RWPE2 (cell line): Measurements from ENCODE around the gene KCNMA1.

Experiments
- ATAC-seq: fragments of 200-7000 bp; cut with Tn5 transposase; 3 replicates; pipeline ENCODE4 v1.9.1; 2021; ENCODE audit warnings: low read depth
- DNase-seq: peaks from one replicate; pipeline ENCODE4 v3.0.0-alpha.2; 2020; ENCODE audit warnings: low spot score
- H3K27ac ChIP-seq: fragments of 450-650 bp; 2 replicates; pipeline ENCODE4 v1.5.1; 2017; ENCODE audit warnings: mild to moderate bottlenecking; ENCODE audit not compliant: poor library complexity, severe bottlenecking
- H3K27me3 ChIP-seq: fragments of 250-450 bp; sonication (Bioruptor Pico); 2 replicates; pipeline ENCODE4 v1.5.1; 2021; ENCODE audit warnings: mild to moderate bottlenecking, moderate library complexity; ENCODE audit not compliant: insufficient read depth, poor library complexity, severe bottlenecking
- H3K36me3 ChIP-seq: fragments of 250-450 bp; sonication (Bioruptor Pico); 2 replicates; pipeline ENCODE4 v1.5.1; 2020; ENCODE audit warnings: low read depth, mild to moderate bottlenecking, moderate library complexity
- H3K4me1 ChIP-seq: fragments of 250-450 bp; sonication (Bioruptor Pico); 2 replicates; pipeline ENCODE4 v1.5.1; 2021; ENCODE audit warnings: mild to moderate bottlenecking, moderate library complexity; ENCODE audit not compliant: insufficient read depth, poor library complexity, severe bottlenecking
- H3K4me3 ChIP-seq: fragments of 250-450 bp; sonication (Bioruptor Pico); 2 replicates; pipeline ENCODE4 v1.5.1; 2021; ENCODE audit warnings: mild to moderate bottlenecking, moderate library complexity; ENCODE audit not compliant: severe bottlenecking
- H3K9me3 ChIP-seq: fragments of 250-450 bp; sonication (Bioruptor Pico); 2 replicates; pipeline ENCODE4 v1.5.1; 2021; ENCODE audit warnings: mild to moderate bottlenecking, moderate library complexity; ENCODE audit not compliant: severe bottlenecking
- CTCF ChIP-seq: fragments of 450-650 bp; IDR thresholded peaks from one replicate; pipeline ENCODE4 v1.5.1; 2017; ENCODE audit warnings: mild to moderate bottlenecking, moderate library complexity; ENCODE audit not compliant: poor library complexity, severe bottlenecking

The KCNMA1 gene

GRCh38 chr10:76864922-76865321 lies 772.7 kb downstream of the KCNMA1 start:
- ATAC-seq: no peak
- H3K4me1 ChIP-seq: no peaks in the 10 kb centered on the region
- peaks cover 3% of the 10 kb centered on the region for H3K27me3 ChIP-seq
- H3K4me3 ChIP-seq: no peak overlapping the region
- H3K9me3 ChIP-seq: no peaks in the 10 kb centered on the region
- no peak for DNase-seq
- H3K36me3 ChIP-seq: no peaks in the 10 kb centered on the region
- TF ChIP-seq CTCF: no peak
- H3K27ac ChIP-seq: no peak overlapping the region

GRCh38 chr10:76858721-76859120 lies 778.9 kb downstream of the KCNMA1 start:
- H3K4me1 ChIP-seq: no peaks in the 10 kb centered on the region
- no peaks in the 10 kb centered on the region for H3K9me3 ChIP-seq
- ATAC-seq (no peak), DNase-seq (no peak)
- no peak for TF ChIP-seq CTCF
- no peak overlapping the region for H3K27ac ChIP-seq
- H3K27me3 ChIP-seq: peaks cover 9% of the 10 kb centered on the region
- H3K36me3 ChIP-seq: no peaks in the 10 kb centered on the region
- H3K4me3 ChIP-seq: no peak overlapping the region

- Histone ChIP-seq H3K36me3 (no peaks in the 10 kb centered on the region), H3K27me3 (no peaks in the 10 kb centered on the region), H3K4me3 (no peak overlapping the region), H3K27ac (no peak overlapping the region), H3K4me1 (no peaks in the 10 kb centered on the region), H3K9me3 (no peaks in the 10 kb centered on the region)
- TF ChIP-seq CTCF: no peak
- DNase-seq (no peak), ATAC-seq (no peak)
Measured at GRCh38 chr10:76840802-76841201, 796.8 kb downstream of the KCNMA1 start.

GRCh38 chr10:76839276-76839675 lies 798.3 kb downstream of the KCNMA1 start:
- Histone ChIP-seq H3K36me3 (no peaks in the 10 kb centered on the region), H3K4me3 (no peak overlapping the region), H3K4me1 (no peaks in the 10 kb centered on the region), H3K27me3 (peaks cover 7% of the 10 kb centered on the region), H3K27ac (no peak overlapping the region), H3K9me3 (no peaks in the 10 kb centered on the region)
- no peak for DNase-seq
- no peak for ATAC-seq
- no peak for TF ChIP-seq CTCF

GRCh38 chr10:76830218-76830617 lies 807.4 kb downstream of the KCNMA1 start:
- Histone ChIP-seq H3K4me1 (no peaks in the 10 kb centered on the region), H3K9me3 (no peaks in the 10 kb centered on the region), H3K36me3 (no peaks in the 10 kb centered on the region), H3K27ac (no peak overlapping the region), H3K4me3 (no peak overlapping the region), H3K27me3 (peaks cover 12% of the 10 kb centered on the region)
- ATAC-seq: no peak
- no peak for TF ChIP-seq CTCF
- DNase-seq: no peak
